Stomach smooth muscle (tissue), 2 donors: ENCODE results near the gene TNFSF8.

Experiments used
- H3K27ac ChIP-seq: one replicate; pipeline ENCODE4 v1.7.0; 2013; ENCODE audit warnings: mild to moderate bottlenecking, low read length, inconsistent platforms
- H3K27me3 ChIP-seq, 2 donors: one replicate each; pipeline ENCODE4 v1.7.0; 2013; ENCODE audit warnings: low read length in 2 of 2; ENCODE audit not compliant: insufficient read depth in 2 of 2, control insufficient read depth in 1 of 2
- H3K36me3 ChIP-seq, 2 donors: one replicate each; pipeline ENCODE4 v1.7.0; 2013; ENCODE audit warnings: low read length in 2 of 2; ENCODE audit not compliant: control insufficient read depth in 2 of 2, insufficient read depth in 2 of 2
- H3K4me1 ChIP-seq: one replicate; pipeline ENCODE4 v1.7.0; 2013; ENCODE audit warnings: low read length; ENCODE audit not compliant: control insufficient read depth, insufficient read depth
- H3K4me3 ChIP-seq, 2 donors: one replicate each; pipeline ENCODE4 v1.7.0; 2013; ENCODE audit warnings: low read length in 2 of 2
- H3K9ac ChIP-seq, 2 donors: one replicate each; pipeline ENCODE4 v1.7.0; 2013; ENCODE audit warnings: low read length in 2 of 2, mild to moderate bottlenecking in 1 of 2
- H3K9me3 ChIP-seq, 2 donors: one replicate each; pipeline ENCODE4 v1.7.0; 2013; ENCODE audit warnings: low read length in 2 of 2; ENCODE audit not compliant: control insufficient read depth in 2 of 2
- donor health status: healthy.
- donor health status: Pancreatic carcinoma.

The TNFSF8 gene

DNA sequence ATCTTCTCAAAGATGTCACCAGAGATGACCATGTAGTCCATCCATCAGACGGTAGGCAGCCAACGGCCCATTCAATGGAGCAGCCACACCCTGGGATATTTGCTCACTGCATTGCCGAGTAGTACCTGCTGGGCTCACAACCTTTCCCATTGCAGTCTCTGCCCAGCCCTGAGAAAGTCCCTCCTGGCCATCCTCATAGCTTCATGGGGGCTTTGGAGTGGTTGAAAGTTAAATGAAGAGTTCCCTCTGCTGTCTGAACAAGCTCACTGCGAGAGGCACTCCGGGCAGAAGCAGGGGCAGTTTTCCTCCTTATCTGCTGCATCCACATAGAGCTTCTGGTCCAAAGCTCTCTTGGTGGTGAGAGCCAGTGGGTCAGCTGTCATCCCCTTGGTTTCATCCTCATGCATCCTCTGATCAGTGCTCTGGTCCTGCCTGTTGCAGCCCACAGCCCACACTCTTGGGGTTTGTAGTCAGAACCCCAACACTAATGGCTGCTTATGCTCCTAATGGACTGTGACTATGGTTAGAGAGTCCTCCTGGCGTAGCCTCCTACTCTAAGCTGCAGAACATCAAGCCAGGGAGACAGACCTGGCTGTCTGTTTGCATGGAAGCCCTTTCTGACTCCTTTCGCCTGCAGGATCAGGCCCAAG lies 23.3 kb downstream of the TNFSF8 start:
- no peaks in the 10 kb centered on the region for H3K27me3 ChIP-seq
- H3K4me1 ChIP-seq, result no peaks in the 10 kb centered on the region
- no peak overlapping the region for H3K27ac ChIP-seq
- H3K4me3 ChIP-seq, result no peak overlapping the region
- H3K9ac ChIP-seq, result no peak overlapping the region
- no peaks in the 10 kb centered on the region for H3K9me3 ChIP-seq
- no peaks in the 10 kb centered on the region for H3K36me3 ChIP-seq

DNA sequence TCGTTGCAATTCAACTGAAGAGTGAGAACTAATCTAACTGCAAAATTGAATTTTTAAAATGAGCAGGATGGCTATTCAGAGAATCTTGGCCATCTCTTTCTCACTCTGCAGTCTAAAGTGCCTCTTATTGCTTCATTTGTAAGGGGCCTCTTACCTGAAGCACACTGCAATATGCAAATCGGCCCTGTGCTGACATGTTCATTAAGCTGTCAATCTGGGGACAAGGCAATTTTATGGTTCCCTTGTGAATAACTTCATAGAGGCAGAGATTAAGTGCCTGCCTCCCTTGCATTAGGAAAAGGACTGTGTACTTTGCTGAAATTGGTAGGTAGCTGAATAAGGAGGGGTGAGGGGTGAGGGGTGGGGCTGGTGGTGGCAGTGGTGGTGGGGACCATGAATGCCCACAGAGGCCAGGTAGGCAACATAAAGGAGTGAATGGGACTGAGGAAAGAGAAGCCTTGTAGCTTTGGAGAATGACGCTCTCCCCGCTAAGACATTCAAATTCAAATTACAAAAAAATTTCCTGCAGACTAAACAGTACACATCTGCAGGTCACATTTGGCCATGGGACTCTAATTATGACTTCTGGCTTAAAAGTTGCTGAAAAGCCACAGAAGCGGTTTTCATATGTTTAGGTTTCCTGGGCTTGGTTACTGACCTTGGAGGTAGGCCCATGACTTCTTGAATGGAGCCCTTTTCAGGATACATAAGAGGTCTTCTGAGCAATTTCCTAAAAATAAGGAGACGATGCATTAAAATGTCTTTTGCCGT lies 25.0 kb downstream of the TNFSF8 start:
- Histone ChIP-seq H3K36me3 (no peaks in the 10 kb centered on the region), H3K27me3 (no peaks in the 10 kb centered on the region), H3K9me3 (no peaks in the 10 kb centered on the region), H3K4me3 (no peak overlapping the region), H3K9ac (no peak overlapping the region), H3K27ac (no peak overlapping the region), H3K4me1 (no peaks in the 10 kb centered on the region)

DNA sequence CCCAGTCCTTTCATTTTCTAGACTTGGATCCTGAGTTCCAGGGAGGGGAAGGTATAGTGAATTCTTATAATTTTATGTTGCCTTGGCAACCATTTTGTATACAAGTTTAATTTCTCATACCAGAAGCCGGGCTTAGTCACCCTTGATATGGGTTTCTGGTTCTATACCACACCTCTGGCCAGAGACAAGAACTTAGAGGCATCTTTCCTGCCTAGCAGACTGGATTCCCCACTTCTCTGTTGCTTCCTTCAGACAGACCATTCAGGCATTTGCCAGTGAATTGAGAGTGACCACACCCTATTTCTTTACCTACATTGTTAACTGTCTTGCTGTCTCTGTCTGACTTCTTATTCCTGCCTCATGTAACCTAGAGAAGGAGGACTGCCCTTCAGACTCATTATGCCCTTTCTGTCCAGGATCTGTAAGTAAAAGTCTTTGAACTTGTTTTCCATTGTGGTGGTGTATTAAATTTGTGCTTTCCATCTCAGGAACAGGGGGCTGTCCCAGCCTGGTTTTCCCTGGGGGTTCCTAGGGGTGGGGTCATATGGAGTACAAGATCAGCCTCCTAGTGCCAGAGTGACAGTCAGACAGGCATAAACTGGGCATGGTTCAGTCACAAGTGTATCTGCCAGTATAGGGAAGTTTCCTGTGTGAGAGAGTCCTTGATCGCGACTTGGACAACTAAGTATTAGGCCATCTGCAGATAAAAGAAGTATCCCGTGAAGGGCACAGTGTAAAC lies 27.4 kb downstream of the TNFSF8 start:
- H3K27ac ChIP-seq, result no peak overlapping the region
- H3K4me3 ChIP-seq, result no peak overlapping the region
- H3K36me3 ChIP-seq, result no peaks in the 10 kb centered on the region
- H3K27me3 ChIP-seq, result no peaks in the 10 kb centered on the region
- H3K9me3 ChIP-seq, result no peaks in the 10 kb centered on the region
- no peak overlapping the region for H3K9ac ChIP-seq
- H3K4me1 ChIP-seq, result no peaks in the 10 kb centered on the region

GRCh38 chr9:114900942-114901802 lies 29.2 kb downstream of the TNFSF8 start:
- Histone ChIP-seq H3K27ac (no peak overlapping the region), H3K9ac (no peak overlapping the region)

GRCh38 chr9:114899995-114900394 lies 30.4 kb downstream of the TNFSF8 start:
- no peak overlapping the region for H3K9ac ChIP-seq
- no peak overlapping the region for H3K27ac ChIP-seq
- no peaks in the 10 kb centered on the region for H3K4me1 ChIP-seq
- no peaks in the 10 kb centered on the region for H3K36me3 ChIP-seq
- H3K4me3 ChIP-seq, result no peak overlapping the region
- no peaks in the 10 kb centered on the region for H3K9me3 ChIP-seq
- H3K27me3 ChIP-seq, result no peaks in the 10 kb centered on the region

More at GRCh38 chr9:114900942-114901802, 29.2 kb downstream of the TNFSF8 start:
- H3K4me3 ChIP-seq, result no peak overlapping the region
- no peaks in the 10 kb centered on the region for H3K4me1 ChIP-seq
- H3K36me3 ChIP-seq, result no peaks in the 10 kb centered on the region
- H3K27me3 ChIP-seq, result no peaks in the 10 kb centered on the region
- H3K9me3 ChIP-seq, result no peaks in the 10 kb centered on the region

DNA sequence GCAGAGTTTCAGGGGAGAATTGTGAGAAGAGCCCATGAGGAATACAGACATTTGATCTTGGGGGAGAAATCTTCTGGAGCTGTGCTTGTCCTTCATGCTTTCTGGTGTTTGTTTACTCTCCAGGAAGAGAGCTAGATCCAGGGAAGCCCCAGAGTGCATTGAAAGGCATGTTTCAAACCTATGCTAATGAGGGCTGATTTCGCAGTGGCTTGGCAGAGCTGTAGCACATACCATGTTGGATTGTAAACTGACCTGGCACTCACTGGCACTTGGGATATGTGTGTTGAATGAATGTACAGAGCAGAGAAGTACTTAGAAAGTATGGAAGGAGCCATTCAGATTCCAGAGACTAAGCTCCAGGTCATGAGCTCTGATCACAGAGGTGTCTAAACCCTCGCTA lies 30.9 kb downstream of the TNFSF8 start:
- no peaks in the 10 kb centered on the region for H3K27me3 ChIP-seq

GRCh38 chr9:114898741-114899140 lies 31.6 kb downstream of the TNFSF8 start:
- Histone ChIP-seq H3K4me1 (peaks cover 3% of the 10 kb centered on the region), H3K36me3 (no peaks in the 10 kb centered on the region), H3K9ac (no peak overlapping the region), H3K27ac (no peak overlapping the region), H3K9me3 (no peaks in the 10 kb centered on the region), H3K4me3 (no peak overlapping the region), H3K27me3 (no peaks in the 10 kb centered on the region)

More for the DNA sequence above, 30.9 kb downstream of the TNFSF8 start:
- H3K4me3 ChIP-seq, result no peak overlapping the region
- no peaks in the 10 kb centered on the region for H3K4me1 ChIP-seq
- no peaks in the 10 kb centered on the region for H3K9me3 ChIP-seq
- no peaks in the 10 kb centered on the region for H3K36me3 ChIP-seq
- H3K9ac ChIP-seq, result no peak overlapping the region
- no peak overlapping the region for H3K27ac ChIP-seq

DNA sequence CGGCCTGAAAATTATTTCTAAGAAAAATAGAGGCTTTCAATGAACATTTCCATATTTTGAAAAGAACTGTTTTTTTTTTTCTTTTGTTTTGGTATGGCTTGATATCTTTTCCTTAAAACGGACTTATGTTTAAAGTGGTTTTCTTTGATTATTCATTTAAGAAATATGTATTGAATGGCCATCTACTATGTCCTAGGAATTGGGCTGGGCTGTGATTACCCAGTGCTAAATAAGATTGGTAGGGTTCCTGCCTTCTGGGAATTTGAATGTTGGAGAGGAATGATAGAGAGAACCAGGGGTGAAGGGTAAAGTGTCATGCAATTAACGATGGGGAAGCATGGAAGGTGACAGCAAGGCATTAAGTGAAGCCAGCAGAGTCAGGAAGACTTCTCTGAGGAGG lies 33.2 kb downstream of the TNFSF8 start:
- H3K27me3 ChIP-seq, result no peaks in the 10 kb centered on the region
- no peak overlapping the region for H3K4me3 ChIP-seq
- H3K36me3 ChIP-seq, result no peaks in the 10 kb centered on the region
- H3K9me3 ChIP-seq, result no peaks in the 10 kb centered on the region
- H3K27ac ChIP-seq, result no peak overlapping the region
- no peak overlapping the region for H3K9ac ChIP-seq
- peaks cover 3% of the 10 kb centered on the region for H3K4me1 ChIP-seq

GRCh38 chr9:114896344-114896743 lies 34.0 kb downstream of the TNFSF8 start:
- no peaks in the 10 kb centered on the region for H3K36me3 ChIP-seq
- H3K27me3 ChIP-seq, result no peaks in the 10 kb centered on the region
- no peak overlapping the region for H3K4me3 ChIP-seq
- peaks cover 3% of the 10 kb centered on the region for H3K4me1 ChIP-seq
- no peak overlapping the region for H3K9ac ChIP-seq
- no peak overlapping the region for H3K27ac ChIP-seq
- no peaks in the 10 kb centered on the region for H3K9me3 ChIP-seq

DNA sequence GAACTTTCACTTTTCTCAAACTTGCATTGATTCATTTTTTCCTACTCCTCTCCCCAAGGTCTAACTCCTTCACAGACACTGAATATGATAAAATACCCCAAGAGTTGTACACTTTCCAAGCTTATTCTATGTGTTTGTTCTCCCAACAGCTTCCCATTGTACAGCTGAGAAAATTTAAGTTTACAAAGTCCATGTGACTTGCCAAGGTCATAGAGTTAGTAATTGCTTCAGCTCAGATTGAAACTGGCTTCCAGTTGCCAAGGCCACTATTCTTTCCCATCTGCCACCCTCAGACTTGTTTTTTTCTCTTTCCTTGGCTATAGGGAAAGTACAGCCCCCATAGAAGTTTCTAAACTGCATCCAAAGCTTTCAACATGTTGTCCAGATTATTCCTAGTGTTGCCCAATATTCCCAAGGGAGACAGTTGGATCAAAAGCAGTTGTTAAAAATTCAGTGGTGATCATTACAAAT lies 34.8 kb downstream of the TNFSF8 start:
- Histone ChIP-seq H3K4me1 (peaks cover 3% of the 10 kb centered on the region), H3K36me3 (no peaks in the 10 kb centered on the region), H3K9ac (no peak overlapping the region), H3K27me3 (no peaks in the 10 kb centered on the region), H3K9me3 (no peaks in the 10 kb centered on the region), H3K27ac (no peak overlapping the region), H3K4me3 (no peak overlapping the region)
